ENCODE results near the gene THSD7A. TPM values are rescaled to one million over a fixed set of nuclear protein-coding genes. Genes with fewer than 3 reads are reported as not detected.

Gene THSD7A
- total RNA-seq, 1 experiment from 2014 or later, result 4.0 TPM

- no TSS peak for BruUV-seq (replicated peaks)
- H3K4me3 ChIP-seq, result no peak overlapping the region
- H3K9me3 ChIP-seq (ENCODE audit: insufficient read depth, low read depth), result no peaks in the 10 kb centered on the region
- intact Hi-C loops (cut with micrococcal nuclease; ENCODE audit: unreplicated experiment), result no loop called here
- CTCF ChIA-PET, result no interaction called here
- POLR2A ChIA-PET (ENCODE audit: unreplicated experiment), result no interaction called here
- no peak overlapping the region for H2AFZ ChIP-seq
- no peaks in the 10 kb centered on the region for H3K9me2 ChIP-seq (ENCODE audit: insufficient read depth)
- no peak for DNase-seq
- H3K36me3 ChIP-seq (ENCODE audit: low read depth), result no peaks in the 10 kb centered on the region
- no peak overlapping the region for H3K4me2 ChIP-seq
- no peak overlapping the region for H3K27ac ChIP-seq
- no peaks in the 10 kb centered on the region; the same call in 1 of the 2 replicates for H3K4me1 ChIP-seq (replicated peaks; ENCODE audit: insufficient read depth)
- no peak for TF ChIP-seq CTCF (conservative IDR thresholded peaks at IDR 0.05)
- no peak for TF ChIP-seq EZH2 (IDR thresholded peaks at IDR 0.05; ENCODE audit: low read depth)
- no peaks in the 10 kb centered on the region for H3K27me3 ChIP-seq (ENCODE audit: insufficient read depth, low read depth)
- no peaks in the 10 kb centered on the region for H4K20me1 ChIP-seq (ENCODE audit: insufficient read depth)
- H3K79me2 ChIP-seq (ENCODE audit: low read depth), result no peaks in the 10 kb centered on the region
- H3F3A ChIP-seq (ENCODE audit: insufficient read depth, low read depth), result no peaks in the 10 kb centered on the region
These were observed 88.5 kb downstream of the THSD7A start for GRCh38 chr7:11743548-11743947.

- Histone ChIP-seq H2AFZ (no peak overlapping the region), H3K79me2 (ENCODE audit: low read depth) (no peaks in the 10 kb centered on the region), H3K4me1 (replicated peaks; ENCODE audit: insufficient read depth) (no peaks in the 10 kb centered on the region; the same call in 1 of the 2 replicates), H3K9me3 (ENCODE audit: insufficient read depth, low read depth) (no peaks in the 10 kb centered on the region), H4K20me1 (ENCODE audit: insufficient read depth) (no peaks in the 10 kb centered on the region), H3K27ac (no peak overlapping the region), H3K9me2 (ENCODE audit: insufficient read depth) (no peaks in the 10 kb centered on the region), H3K4me2 (no peak overlapping the region), H3K4me3 (no peak overlapping the region), H3K36me3 (ENCODE audit: low read depth) (no peaks in the 10 kb centered on the region), H3K27me3 (ENCODE audit: insufficient read depth, low read depth) (no peaks in the 10 kb centered on the region), H3F3A (ENCODE audit: insufficient read depth, low read depth) (no peaks in the 10 kb centered on the region)
- intact Hi-C loops (cut with micrococcal nuclease; ENCODE audit: unreplicated experiment), result no loop called here
- POLR2A ChIA-PET (ENCODE audit: unreplicated experiment), result no interaction called here
- BruUV-seq (replicated peaks), result no TSS peak
- TF ChIP-seq CTCF (conservative IDR thresholded peaks at IDR 0.05) (no peak), EZH2 (IDR thresholded peaks at IDR 0.05; ENCODE audit: low read depth) (no peak)
- no peak for DNase-seq
- CTCF ChIA-PET, result no interaction called here
These were observed 89.0 kb downstream of the THSD7A start for GRCh38 chr7:11743016-11743415.

- H3K79me2 ChIP-seq (ENCODE audit: low read depth), result no peaks in the 10 kb centered on the region
- no peaks in the 10 kb centered on the region for H3K27me3 ChIP-seq (ENCODE audit: insufficient read depth, low read depth)
- H3K4me2 ChIP-seq, result no peak overlapping the region
- TF ChIP-seq EZH2 (IDR thresholded peaks at IDR 0.05; ENCODE audit: low read depth) (no peak), CTCF (conservative IDR thresholded peaks at IDR 0.05) (no peak)
- CTCF ChIA-PET, result no interaction called here
- no peaks in the 10 kb centered on the region for H3K36me3 ChIP-seq (ENCODE audit: low read depth)
- H3F3A ChIP-seq (ENCODE audit: insufficient read depth, low read depth), result no peaks in the 10 kb centered on the region
- H3K9me2 ChIP-seq (ENCODE audit: insufficient read depth), result no peaks in the 10 kb centered on the region
- H3K4me1 ChIP-seq (replicated peaks; ENCODE audit: insufficient read depth), result no peaks in the 10 kb centered on the region
- BruUV-seq (replicated peaks), result no TSS peak
- no peak overlapping the region for H3K27ac ChIP-seq
- DNase-seq, result no peak
- H3K9me3 ChIP-seq (ENCODE audit: insufficient read depth, low read depth), result no peaks in the 10 kb centered on the region
- H2AFZ ChIP-seq, result no peak overlapping the region
- POLR2A ChIA-PET (ENCODE audit: unreplicated experiment), result interaction anchor here (0.7 kb wide), 1 partner anchor 11 kb away, joined by 4 read pairs; no protein-coding TSS in a partner anchor
- intact Hi-C loops (cut with micrococcal nuclease; ENCODE audit: unreplicated experiment), result no loop called here
- H4K20me1 ChIP-seq (ENCODE audit: insufficient read depth), result no peaks in the 10 kb centered on the region
- no peak overlapping the region for H3K4me3 ChIP-seq
These were observed 89.5 kb downstream of the THSD7A start for GRCh38 chr7:11742496-11742895.
